ENCODE measurements around the gene CHM.
"Not testable (repeated sequence)": the region's sequence is repeated elsewhere in the genome, so short reads cannot be mapped to it uniquely, and the experiment has no call there.

The CHM gene, protein sequence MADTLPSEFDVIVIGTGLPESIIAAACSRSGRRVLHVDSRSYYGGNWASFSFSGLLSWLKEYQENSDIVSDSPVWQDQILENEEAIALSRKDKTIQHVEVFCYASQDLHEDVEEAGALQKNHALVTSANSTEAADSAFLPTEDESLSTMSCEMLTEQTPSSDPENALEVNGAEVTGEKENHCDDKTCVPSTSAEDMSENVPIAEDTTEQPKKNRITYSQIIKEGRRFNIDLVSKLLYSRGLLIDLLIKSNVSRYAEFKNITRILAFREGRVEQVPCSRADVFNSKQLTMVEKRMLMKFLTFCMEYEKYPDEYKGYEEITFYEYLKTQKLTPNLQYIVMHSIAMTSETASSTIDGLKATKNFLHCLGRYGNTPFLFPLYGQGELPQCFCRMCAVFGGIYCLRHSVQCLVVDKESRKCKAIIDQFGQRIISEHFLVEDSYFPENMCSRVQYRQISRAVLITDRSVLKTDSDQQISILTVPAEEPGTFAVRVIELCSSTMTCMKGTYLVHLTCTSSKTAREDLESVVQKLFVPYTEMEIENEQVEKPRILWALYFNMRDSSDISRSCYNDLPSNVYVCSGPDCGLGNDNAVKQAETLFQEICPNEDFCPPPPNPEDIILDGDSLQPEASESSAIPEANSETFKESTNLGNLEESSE

DNA sequence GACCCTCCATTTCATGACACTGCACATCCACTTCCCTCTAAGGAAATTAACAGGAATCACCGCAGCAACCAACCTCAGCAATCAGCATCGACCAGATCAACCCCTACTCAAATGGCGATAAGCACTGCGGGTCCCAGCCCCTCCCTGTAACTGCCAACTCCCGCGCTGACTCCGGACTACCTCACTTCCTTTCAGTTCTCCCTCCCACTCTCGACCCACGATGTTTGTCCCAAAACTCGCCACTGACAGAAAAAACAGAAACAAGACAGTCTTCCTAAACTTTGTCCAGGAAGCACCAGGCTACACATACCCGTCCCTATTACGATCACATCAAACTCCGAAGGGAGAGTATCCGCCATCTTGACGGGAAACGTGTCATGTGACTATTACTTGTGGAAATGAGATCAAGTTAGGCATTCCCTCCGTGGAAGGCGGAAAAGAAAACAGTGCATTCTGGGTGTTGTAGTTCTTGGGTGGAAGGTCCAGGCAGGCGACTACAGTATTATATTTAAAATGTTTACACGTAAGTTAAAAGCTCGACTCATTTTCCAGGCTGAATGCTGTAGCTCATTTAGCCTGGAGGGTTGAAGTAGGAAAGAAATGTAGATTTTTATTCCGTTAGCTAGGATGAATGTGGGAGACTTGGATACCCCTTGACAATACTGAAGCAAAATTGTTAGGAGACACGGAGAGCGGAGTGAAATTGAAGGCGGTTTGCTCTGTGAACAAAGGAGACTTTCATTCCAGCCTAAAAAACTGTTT, at the start of gene CHM:
Gene CHM, minus strand, starts transcription at position 385 of the 762 bp plus-strand sequence. Its CDS starts 26 bp downstream, at position 359.
- no peak for DNase-seq

DNA sequence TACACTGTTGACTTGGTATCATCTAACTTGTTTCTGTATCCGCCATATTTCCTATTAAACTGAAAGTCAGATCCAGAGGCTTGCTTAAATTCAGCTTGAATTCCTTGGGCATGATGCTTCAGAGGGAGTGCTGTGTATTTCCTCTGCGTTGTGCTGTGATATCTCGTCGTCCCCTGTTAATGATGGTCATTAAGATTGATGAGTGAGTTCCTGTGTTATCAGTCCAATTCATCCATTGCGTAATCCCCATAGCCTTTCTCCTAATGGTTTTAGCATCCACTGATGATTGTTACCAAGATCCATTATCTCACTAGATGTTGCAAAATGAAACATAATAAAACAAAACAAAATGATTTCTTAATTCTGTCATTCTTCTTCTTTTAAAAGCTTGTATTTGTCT, 31.3 kb upstream of the CHM start:
- no peak for DNase-seq

DNA sequence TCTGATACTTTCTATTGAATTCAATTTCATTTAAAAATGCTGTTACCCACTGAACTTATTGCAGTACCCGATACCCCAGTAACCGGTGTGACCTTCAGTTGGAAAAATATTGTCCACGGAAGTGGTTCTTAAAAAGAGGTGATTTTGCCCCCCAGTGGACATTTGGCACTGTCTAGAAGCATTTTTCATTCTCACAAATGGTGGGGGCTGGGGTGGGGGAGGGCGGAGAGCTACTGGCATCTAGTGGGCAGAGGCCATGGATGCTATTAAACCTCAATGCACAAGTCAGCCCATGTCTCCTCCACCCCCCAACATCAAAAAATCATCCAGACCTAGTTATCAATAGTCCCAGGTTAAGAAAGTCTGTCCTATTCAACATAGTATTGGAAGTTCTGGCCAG, 19.6 kb upstream of the CHM start:
- DNase-seq: no peak

DNA sequence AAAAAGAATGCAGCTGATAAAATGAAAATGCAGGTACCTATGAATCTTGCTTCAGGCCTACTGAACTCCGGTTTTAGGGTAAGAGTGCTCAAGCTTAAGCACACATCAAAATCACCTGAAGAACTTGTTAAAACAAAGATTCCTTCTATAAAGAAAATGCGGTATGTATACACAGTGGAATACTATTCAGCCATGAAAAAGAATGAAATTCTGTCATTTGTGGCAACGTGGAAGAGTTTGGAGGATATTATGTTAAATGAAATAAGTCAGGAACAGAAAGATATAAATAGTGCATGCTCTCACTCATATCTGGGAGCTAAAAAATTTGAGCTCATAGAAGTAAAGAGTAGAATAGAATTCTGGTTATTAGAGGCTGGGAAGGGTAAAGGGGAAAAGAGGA, 14.0 kb upstream of the CHM start:
- DNase-seq: no peak

DNA sequence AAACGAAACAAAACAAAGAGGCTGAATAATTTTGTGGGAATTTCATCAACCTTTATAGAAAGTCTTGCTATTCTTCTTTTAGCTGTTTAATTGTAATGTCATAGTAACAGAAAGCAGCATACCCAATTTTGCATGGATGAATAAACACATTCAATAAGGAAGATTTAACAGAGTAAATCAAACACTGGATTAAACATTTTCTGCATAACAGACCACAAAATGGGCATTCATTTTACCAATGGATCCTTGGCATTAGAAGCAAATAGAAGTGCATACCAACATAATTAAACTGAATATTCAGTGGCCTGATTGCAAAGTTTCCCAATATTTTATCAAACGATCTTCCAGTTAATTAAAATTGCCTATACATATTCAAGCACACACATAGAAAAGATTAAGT, 4.4 kb upstream of the CHM start:
- DNase-seq: no peak

DNA sequence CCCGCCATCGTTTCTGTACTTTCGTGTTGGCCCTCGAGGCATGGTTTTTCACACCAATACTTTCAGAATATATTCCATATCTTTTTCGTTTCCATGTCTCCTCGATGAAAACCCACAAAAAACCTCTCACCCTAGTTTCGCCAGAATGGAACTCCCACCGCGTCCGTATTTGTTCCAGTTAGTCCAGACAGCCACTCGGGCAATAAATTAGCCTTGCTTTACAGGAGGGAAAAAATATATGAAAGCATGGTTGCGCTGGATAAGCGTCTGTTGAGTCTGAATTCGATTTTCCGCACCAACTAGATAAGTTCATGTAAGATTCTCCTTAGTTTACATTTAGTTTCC, 550 bp upstream of the CHM start:
- DNase-seq: no peak

DNA sequence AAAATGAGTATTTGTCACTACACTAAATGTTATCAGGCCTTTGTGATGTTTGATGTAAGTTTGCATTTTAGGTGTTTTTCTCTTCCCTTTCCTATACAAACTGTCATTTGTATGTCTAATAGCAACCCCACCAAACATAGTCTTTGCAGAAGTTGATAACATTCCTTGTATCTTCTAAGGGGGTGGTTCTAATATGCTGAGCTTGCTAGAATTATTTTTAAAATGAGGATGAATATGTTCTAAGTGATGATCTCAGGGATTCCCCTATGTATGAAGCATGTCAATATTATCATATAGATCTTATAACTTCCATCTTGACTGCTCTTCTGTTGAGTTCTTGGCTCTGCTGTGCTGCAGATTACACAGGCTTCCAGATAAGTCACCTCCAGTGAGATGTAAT, 3.1 kb downstream of the CHM start:
- no peak for DNase-seq

DNA sequence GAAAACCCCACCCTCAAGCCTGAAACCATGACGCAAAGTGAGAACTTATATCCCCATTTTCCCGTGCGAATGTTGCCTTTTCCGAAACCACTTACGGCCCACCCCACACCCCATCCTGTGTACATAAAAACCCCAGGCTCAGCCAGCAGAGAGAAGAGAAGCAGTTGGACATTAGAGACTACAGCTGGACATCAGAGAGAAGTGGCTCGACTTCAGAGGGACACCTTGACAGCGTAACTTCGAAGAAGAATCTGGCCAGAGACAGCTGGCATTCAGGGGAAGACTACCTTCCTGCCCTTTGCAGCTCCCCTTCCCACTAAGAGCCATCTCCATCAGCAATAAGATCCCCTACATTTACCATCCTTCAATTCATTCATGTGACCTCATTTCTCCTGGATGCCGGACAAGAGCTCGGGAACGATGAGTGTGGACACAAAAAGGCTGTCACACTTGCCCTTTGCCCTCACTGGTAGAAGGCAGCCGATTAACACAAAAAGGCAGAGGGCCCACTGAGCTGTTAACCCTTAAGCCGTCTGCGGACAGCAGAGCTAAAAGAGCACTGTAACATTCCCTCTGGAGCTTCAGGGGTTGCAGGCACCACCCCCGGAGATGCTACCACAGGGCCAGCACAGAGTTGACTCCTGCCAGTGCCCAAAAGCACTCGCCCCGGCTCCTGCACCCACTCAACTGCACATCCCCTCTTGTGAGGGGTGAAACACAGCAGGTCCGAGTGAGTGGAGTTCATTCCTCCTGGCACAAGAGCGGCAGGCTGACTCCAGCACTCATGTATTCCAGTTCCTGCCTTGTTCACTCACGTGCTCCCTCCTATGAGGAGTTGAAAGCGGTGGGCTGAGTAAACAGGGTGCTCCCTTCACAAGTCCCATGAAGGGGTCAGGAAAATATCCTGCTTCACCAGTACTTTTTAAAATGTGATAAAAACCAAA, 7.5 kb downstream of the CHM start:
- DNase-seq: no peak

DNA sequence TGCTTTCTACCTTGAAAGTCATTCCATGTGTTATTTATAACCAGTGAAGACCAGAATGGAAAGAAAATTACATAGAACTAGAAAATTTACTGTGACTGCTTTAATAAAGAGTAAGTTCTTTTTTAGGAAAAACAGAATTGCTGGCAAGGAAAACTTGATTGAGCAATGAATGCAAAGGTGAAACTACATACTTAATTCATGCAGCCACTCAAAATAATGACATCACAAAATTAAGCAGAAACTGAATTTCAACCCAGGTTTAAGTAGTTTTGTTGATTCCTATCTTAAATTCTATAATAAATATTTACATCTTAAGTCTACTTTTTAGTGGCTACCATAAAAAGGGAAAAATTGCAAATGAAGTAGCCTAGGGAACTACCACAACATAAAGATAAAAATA, 14.0 kb downstream of the CHM start:
- no peak for DNase-seq

DNA sequence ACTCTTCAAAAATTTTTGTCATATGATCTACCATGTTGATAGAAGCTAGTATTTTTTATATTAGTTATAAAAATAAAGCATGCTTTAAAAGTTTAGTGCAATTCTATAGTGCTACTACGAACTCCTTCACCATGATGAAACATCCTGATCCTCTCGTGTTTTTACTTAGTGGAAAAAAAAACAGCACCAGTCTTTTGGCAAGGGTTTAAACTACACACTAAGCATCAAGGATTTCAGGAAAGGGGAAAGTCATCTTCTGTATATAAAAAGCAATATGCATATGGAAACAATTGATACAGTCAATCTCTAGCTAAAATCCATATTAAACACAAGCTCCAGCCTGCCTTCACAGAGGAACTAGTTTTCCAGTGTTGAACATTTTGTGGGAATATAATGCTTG, 18.7 kb downstream of the CHM start:
- DNase-seq: no peak

DNA sequence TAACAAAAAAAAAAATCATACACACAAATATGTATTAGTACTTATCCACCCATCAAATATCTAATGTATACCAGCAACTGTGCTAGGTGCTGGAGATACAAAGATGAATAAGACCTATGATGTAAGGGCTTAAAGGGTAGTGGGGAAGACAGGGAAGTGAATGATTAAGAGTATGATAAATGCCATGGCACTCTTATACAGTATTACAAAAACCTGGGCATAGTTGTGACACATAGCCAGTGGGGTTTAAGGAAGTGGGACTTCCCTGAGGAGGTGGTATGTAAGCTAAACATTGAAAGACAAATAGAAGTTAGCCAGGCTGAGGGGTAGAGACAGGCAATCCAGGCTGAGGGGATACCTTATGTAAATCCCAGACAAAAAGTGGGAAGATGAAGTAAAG, 23.5 kb downstream of the CHM start:
- no peak for DNase-seq

DNA sequence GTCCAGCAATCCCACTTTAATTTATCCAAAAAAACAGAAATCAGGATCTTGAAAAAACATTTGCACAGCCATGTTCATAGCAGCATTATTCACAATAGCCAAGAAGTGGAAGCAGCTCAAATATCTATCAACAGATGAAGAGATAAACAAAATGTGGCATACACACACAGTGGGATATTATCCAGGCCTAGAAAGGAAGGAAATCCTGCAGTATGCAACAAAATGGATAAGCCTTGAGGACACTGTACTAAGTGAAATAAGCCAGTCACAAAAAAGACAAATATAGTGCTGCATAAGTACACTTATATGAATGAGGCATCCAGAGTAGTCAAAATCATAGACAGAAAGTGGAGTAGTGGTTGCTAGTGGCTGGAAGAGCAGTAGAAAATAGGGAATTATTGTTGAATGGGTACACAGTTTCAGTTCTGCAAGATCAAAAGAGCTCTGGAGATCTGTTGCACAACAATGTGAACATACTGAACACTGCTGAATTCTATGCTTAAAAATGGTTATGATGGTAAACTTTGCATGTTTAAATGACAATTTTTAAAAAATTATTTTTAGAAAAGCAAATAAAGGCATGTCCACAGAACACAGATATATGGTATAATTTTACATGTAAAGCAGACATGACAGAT, 25.6 kb downstream of the CHM start:
- no peak for DNase-seq

DNA sequence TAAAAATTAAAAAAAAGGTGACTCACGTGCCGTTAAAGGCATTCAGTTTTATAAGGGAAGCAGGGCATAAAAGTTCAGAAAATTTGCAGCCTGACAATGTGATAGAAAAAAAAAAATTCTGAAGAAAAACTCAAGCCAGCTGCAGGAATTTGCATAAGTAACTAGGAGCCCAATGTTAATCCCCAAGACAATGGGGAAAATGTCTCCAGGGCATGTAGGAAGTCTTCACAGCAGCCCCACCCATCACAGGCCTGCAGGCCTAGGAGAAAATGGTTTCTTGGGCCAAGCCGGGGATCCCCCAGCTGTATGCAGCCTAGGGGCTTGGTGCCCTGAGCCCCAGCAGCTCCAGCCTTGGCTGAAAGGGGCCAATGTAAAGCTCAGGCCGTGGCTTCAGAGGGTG, 31.2 kb downstream of the CHM start:
- no peak for DNase-seq

DNA sequence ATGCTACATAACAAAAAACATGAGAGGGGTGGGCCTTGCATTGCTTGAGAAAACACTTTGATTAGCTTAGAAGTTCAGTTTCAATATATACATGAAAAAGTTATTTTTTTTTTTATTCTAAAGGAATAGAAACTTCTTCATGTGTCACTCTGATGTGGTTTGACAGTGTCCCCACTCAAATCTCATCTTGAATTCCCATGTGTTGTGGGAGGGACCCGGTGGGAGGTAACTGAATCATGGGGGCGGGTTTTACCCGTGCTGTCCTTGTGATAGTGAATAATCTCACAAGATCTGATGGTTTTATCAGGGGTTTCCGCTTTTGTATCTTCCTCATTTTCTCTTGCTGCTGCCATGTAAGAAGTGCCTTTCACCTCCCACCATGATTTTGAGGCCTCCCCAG, 32.4 kb downstream of the CHM start:
- not testable (repeated sequence) for DNase-seq

DNA sequence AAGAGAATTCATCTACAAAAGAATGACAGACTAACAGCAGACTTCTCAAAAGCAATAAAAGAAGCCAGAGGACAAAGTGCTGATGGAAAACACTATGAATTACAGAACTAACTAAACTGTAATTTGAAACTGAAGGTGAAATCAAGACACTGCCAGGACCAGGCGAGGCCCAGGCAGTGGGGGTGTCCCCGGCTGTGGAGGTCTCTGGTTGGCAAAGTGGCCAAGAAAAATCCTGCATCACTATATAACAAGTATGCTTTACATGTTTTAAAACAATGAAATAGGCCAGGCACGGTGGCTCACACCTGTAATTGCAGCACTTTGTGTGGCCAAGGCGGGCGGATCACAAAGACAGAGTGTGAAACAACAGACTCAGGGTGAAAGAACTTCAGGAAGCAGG, 32.9 kb downstream of the CHM start:
- DNase-seq: no peak

DNA sequence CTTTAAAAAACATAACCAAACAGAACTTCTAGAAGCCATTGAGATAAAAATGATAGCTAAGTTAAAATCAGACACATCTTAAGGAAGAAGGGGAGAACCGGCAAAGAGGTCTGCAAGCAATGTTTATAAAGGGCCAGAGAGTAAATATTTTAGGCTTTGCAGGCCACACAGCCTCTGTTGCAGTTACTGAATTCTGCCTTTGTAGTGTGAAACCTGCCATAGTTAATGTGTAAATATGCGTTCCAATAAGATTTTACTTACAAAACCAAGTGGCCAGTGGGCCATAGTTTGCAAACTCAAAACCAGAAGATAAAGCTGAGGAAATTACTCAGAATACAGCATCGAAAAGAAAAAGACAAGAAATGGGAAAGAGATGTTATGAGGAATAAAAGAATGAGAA, 33.6 kb downstream of the CHM start:
- no peak for DNase-seq

DNA sequence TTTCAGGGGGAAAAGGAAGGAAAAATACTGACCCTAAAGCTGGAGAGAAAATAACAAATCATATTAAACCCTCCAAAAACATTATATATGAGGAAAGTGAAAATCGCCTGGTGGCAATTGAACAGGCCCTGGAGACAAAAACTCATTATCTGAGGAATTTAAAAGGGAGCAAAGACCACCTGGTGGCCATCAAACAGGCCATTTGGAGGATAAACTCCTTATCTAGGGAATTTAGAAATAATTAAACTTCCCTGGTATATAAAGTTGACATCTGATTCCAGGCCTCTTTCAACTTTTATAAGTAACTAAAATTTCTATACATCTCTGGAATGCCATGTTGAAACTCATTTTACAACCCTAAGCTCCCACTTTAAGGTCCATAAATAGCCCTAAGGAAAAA, 35.2 kb downstream of the CHM start:
- no peak for DNase-seq

DNA sequence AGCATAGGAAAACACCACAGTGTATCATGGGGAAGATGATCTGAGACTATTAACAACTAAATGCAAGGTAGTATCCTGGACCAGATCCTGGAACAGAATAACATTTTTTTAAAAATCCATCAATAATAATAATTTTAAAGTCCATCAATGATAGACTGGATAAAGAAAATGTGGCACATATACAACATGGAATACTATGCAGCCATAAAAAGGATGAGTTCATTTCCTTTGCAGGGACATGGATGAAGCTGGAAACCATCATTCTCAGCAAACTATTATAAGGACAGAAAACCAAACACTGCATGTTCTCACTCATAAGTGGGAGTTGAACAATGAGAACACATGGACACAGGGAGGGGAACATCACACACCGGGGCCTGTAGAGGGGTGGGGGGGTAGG, 37.6 kb downstream of the CHM start:
- DNase-seq: not testable (repeated sequence)

DNA sequence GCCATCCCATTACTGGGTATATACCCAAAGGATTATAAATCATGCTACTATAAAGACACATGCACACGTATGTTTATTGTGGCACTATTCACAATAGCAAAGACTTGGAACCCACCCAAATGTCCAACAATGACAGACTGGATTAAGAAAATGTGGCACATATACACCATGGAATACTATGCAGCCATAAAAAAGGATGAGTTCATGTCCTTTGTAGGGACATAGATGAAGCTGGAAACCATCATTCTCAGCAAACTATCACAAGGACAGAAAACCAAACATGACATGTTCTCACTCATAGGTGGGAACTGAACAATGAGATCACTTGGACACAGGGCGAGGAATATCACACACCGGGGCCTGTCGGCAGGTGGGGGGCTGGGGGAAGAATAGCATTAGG, 39.5 kb downstream of the CHM start:
- not testable (repeated sequence) for DNase-seq

DNA sequence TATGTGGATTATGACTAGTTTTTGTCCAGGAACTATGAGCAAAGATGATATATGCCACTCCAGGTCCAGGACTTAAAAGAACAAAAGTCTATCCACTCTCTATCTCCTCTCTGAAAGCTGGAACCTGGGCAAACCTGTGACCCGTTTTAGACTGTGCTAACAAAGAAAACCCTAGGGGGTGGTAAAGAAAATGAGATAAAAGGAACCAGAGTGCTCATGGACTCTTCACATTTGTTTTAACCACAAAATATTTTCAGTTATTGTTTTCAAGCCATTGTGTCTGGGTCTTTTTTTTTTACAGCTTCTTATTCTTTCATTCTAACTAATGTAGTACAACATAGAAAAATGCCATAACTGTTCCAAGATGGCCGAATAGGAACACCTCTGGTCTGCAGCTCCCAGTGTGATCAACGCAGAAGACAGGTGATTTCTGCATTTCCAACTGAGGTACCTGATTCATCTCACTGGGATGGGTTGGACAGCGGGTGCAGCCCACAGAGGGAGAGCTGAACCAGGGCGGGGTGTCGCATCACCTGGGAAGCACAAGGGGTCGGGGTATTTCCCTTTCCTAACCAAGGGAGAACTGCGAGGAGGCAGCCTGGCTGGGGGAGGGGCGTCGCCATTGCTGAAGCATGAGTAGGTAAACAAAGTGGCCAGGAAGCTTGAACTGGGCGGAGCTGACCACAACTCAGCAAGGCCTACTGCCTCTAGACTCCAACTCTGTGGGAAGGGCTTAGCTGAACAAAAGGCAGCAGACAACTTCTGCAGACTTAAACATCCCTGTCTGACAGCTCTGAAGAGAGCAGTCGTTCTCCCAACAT, 45.1 kb downstream of the CHM start:
- DNase-seq: no peak

DNA sequence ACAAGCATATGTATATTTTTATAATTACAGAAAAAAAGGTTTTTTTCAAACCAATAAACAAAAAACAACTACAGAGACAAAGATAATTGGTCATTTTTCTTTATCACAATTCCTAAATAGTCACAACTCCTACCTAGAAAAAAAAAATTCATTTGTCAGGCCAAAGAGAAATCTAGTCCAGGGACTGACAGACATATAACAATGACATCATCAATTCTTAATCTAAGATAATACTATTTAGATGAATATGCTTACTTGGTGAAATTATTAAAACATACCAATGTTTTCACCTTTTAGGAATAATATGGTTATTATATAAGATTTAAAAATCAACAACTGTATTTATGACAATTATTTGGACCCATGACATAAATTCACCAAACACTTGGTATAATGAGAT, 48.4 kb downstream of the CHM start:
- DNase-seq: no peak

DNA sequence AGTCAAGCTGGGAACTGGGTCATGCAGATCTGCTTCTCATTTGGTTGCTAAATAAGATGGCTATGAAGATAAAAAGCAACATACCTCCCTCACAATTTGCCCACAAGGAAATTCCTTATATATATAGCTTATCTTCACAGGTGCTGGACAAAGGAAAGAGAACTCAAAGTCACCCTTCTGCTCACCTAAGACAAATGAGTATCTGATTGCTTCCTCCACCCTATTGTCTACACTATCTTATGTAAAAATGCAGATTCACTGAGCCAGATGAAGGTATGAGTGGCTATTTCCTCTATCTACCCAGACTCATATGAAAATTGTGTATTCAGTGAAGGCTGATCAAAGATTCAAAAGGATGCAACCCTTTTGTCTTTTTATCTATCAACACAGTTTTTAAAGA, 50.8 kb downstream of the CHM start:
- no peak for DNase-seq
